Activated CD4-positive, alpha-beta T cell treated with anti-CD3 and anti-CD28 coated beads, Interleukin-2, amount 50 U/mL, for 1 hour (primary cell): Measurements from ENCODE around the gene GRIN2C.

Experiments used
- DNase-seq: peaks from one replicate; pipeline ENCODE4 v3.0.0-alpha.2; 2020

GRIN2C gene

DNA sequence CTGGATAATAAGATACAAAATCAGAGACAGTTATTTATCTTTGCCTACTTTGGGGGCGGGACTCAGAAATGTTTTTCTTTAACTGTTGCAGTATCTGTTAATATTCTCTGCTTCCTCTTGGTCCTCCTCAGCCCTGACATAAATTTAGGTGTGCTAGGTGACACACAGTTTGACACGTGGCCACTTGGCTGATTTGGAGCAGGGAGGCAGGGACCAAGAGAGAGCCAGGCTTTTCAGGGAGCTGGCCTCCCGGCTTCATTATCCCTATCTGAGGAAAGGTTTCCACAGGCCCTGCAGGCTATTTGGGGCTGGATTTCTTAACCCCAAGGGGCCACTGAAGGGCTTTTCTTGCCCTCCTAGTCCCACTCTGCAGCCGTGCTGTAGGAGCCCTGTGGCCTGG lies 63.5 kb downstream of the GRIN2C start:
- no peak for DNase-seq

DNA sequence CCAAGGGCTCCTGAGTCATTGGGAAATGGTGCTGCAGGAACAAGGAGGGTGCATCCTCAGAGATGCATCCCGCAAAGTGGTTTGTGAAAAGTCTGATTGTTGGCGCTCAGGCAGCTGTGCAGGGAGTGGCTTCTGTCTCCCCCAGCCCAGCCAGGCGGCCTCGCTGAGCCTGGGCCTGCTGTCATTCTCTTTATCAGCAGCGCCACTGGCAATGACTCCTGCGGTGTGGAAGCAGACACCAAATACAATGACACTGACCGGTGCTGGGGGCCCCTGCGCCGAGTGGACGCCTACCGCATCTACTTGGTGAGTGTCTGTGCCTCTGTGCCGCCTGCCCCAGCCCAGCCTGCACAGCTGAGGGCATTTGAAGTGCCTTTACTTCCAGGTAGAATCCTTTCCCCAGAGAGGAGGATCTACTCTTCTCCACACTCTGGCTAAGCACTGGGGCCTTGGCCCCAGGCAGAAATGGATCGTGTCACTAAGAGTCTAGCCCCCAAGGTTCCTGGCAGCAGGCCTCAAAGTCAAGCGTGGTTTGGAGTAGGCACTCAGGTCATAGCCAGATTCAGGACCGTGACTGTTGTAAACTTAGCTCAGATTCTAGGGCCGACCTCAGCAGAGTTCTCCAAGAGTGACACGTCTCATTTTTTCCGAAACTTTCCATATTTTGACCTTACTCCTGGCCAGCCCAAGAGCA lies 64.2 kb downstream of the GRIN2C start:
- no peak for DNase-seq

DNA sequence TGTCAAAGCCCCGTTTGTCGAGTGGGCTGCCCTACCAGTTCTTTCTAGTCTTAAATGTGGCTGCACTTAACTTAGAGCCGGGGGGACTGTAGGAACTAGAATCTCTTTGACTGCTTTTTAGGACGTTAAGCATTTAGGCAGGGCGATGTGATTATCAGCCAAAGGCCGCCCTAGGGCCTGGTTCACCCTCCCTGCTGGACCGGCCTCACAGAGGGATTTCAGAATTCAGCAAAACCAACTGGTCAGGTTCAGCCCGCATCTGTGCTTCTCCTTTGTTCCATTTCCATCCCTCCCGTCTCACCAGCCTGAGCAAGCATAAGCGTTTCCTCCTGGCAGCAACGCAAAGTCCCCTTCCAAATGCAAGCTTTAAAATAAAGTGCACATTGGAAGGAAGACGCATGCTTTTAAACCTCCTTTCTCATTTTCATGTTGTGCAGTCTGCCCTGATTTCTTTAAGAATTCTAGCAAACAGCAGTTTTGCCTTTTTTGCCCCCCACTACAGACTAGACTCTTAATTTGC lies 67.0 kb downstream of the GRIN2C start:
- no peak for DNase-seq
